ENCODE measurements around the gene B3GNT5. TPM values are rescaled to one million over a fixed set of nuclear protein-coding genes. Genes with fewer than 3 reads are reported as not detected.

The B3GNT5 gene
- total and polyA plus RNA-seq, 2 experiments from 2014 or later, result 4.9 to 6.4 TPM

DNA sequence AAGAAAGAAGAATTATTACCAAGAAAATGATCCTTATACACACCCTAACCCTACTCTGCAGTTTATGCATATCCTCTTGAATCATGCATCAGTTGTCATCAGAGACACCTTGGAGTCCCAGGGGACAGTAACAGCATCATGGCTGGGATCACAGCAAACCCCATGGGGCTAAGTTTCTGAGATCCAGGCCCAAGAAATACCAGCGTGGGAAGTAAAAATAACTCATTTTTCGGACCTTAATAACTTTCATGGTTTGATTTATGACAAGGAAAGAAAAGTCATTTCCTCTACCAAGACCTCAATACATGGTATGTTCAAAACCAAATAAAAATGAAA is 38.8 kb upstream of the B3GNT5 start:
- ATAC-seq, result no peak
- peaks cover 7% of the 10 kb centered on the region for H3K4me1 Mint-ChIP-seq
- no peaks in the 10 kb centered on the region for H4K20me1 ChIP-seq (replicated peaks; ENCODE audit: insufficient read depth)
- H3F3A ChIP-seq (replicated peaks; ENCODE audit: low read depth), result no peaks in the 10 kb centered on the region
- H2AFZ ChIP-seq, result no peak overlapping the region
- no peak overlapping the region for H3K27ac ChIP-seq (ENCODE audit: low read depth)
- no peaks in the 10 kb centered on the region for H3K36me3 Mint-ChIP-seq (ENCODE audit: low read depth)
- H3K27me3 ChIP-seq (ENCODE audit: insufficient read depth), result no peaks in the 10 kb centered on the region
- DNase-seq (ENCODE audit: low spot score), result no peak
- no peaks in the 10 kb centered on the region for H3K9me2 ChIP-seq (ENCODE audit: insufficient read depth)
- no peak overlapping the region for H3K27ac Mint-ChIP-seq
- H3K36me3 ChIP-seq (ENCODE audit: insufficient read depth), result no peaks in the 10 kb centered on the region
- no peak overlapping the region for H3K4me3 ChIP-seq
- no peaks in the 10 kb centered on the region for H3K79me2 ChIP-seq (replicated peaks; ENCODE audit: insufficient read depth)
- peaks cover 3% of the 10 kb centered on the region; the same call in 1 of the 3 replicates for H3K9me3 Mint-ChIP-seq
- H3K4me1 ChIP-seq (ENCODE audit: insufficient read depth), result no peaks in the 10 kb centered on the region; the same call in 1 of the 2 replicates
- H3K4me3 Mint-ChIP-seq, result no peak overlapping the region
- TF ChIP-seq POLR2AphosphoS5 (IDR thresholded peaks at IDR 0.05; ENCODE audit: low read depth) (no peak), STAT1 (IDR thresholded peaks at IDR 0.05; ENCODE audit: unreplicated experiment) (no peak), EZH2phosphoT487 (IDR thresholded peaks at IDR 0.05; ENCODE audit: unreplicated experiment) (no peak), ZNF331 (CRISPR knock-in tag; IDR thresholded peaks at IDR 0.05; ENCODE audit: low read depth) (no peak), EZH2 (IDR thresholded peaks at IDR 0.05; ENCODE audit: low read depth, unreplicated experiment) (no peak), ZNF114 (CRISPR knock-in tag; IDR thresholded peaks at IDR 0.05) (no peak), CREB1 (CRISPR knock-in tag; IDR thresholded peaks at IDR 0.05; ENCODE audit: low read depth) (no peak), JUNB (IDR thresholded peaks at IDR 0.05; ENCODE audit: unreplicated experiment) (no peak), NANOG (IDR thresholded peaks at IDR 0.05; ENCODE audit: borderline replicate concordance) (no peak)
- TF ChIP-seq, protein P1, sequence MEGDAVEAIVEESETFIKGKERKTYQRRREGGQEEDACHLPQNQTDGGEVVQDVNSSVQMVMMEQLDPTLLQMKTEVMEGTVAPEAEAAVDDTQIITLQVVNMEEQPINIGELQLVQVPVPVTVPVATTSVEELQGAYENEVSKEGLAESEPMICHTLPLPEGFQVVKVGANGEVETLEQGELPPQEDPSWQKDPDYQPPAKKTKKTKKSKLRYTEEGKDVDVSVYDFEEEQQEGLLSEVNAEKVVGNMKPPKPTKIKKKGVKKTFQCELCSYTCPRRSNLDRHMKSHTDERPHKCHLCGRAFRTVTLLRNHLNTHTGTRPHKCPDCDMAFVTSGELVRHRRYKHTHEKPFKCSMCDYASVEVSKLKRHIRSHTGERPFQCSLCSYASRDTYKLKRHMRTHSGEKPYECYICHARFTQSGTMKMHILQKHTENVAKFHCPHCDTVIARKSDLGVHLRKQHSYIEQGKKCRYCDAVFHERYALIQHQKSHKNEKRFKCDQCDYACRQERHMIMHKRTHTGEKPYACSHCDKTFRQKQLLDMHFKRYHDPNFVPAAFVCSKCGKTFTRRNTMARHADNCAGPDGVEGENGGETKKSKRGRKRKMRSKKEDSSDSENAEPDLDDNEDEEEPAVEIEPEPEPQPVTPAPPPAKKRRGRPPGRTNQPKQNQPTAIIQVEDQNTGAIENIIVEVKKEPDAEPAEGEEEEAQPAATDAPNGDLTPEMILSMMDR (conservative IDR thresholded peaks at IDR 0.05; ENCODE audit: low read depth in 2 of 2), result no peak
- TF ChIP-seq, protein P2, sequence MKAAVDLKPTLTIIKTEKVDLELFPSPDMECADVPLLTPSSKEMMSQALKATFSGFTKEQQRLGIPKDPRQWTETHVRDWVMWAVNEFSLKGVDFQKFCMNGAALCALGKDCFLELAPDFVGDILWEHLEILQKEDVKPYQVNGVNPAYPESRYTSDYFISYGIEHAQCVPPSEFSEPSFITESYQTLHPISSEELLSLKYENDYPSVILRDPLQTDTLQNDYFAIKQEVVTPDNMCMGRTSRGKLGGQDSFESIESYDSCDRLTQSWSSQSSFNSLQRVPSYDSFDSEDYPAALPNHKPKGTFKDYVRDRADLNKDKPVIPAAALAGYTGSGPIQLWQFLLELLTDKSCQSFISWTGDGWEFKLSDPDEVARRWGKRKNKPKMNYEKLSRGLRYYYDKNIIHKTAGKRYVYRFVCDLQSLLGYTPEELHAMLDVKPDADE (IDR thresholded peaks at IDR 0.05), result no peak
- TF ChIP-seq, protein P3, sequence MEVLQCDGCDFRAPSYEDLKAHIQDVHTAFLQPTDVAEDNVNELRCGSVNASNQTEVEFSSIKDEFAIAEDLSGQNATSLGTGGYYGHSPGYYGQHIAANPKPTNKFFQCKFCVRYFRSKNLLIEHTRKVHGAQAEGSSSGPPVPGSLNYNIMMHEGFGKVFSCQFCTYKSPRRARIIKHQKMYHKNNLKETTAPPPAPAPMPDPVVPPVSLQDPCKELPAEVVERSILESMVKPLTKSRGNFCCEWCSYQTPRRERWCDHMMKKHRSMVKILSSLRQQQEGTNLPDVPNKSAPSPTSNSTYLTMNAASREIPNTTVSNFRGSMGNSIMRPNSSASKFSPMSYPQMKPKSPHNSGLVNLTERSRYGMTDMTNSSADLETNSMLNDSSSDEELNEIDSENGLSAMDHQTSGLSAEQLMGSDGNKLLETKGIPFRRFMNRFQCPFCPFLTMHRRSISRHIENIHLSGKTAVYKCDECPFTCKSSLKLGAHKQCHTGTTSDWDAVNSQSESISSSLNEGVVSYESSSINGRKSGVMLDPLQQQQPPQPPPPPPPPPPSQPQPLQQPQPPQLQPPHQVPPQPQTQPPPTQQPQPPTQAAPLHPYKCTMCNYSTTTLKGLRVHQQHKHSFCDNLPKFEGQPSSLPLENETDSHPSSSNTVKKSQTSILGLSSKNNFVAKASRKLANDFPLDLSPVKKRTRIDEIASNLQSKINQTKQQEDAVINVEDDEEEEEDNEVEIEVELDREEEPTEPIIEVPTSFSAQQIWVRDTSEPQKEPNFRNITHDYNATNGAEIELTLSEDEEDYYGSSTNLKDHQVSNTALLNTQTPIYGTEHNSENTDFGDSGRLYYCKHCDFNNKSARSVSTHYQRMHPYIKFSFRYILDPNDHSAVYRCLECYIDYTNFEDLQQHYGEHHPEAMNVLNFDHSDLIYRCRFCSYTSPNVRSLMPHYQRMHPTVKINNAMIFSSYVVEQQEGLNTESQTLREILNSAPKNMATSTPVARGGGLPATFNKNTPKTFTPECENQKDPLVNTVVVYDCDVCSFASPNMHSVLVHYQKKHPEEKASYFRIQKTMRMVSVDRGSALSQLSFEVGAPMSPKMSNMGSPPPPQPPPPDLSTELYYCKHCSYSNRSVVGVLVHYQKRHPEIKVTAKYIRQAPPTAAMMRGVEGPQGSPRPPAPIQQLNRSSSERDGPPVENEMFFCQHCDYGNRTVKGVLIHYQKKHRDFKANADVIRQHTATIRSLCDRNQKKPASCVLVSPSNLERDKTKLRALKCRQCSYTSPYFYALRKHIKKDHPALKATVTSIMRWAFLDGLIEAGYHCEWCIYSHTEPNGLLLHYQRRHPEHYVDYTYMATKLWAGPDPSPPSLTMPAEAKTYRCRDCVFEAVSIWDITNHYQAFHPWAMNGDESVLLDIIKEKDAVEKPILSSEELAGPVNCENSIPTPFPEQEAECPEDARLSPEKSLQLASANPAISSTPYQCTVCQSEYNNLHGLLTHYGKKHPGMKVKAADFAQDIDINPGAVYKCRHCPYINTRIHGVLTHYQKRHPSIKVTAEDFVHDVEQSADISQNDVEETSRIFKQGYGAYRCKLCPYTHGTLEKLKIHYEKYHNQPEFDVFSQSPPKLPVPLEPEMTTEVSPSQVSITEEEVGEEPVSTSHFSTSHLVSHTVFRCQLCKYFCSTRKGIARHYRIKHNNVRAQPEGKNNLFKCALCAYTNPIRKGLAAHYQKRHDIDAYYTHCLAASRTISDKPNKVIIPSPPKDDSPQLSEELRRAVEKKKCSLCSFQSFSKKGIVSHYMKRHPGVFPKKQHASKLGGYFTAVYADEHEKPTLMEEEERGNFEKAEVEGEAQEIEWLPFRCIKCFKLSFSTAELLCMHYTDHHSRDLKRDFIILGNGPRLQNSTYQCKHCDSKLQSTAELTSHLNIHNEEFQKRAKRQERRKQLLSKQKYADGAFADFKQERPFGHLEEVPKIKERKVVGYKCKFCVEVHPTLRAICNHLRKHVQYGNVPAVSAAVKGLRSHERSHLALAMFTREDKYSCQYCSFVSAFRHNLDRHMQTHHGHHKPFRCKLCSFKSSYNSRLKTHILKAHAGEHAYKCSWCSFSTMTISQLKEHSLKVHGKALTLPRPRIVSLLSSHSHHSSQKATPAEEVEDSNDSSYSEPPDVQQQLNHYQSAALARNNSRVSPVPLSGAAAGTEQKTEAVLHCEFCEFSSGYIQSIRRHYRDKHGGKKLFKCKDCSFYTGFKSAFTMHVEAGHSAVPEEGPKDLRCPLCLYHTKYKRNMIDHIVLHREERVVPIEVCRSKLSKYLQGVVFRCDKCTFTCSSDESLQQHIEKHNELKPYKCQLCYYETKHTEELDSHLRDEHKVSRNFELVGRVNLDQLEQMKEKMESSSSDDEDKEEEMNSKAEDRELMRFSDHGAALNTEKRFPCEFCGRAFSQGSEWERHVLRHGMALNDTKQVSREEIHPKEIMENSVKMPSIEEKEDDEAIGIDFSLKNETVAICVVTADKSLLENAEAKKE (CRISPR knock-in tag; IDR thresholded peaks at IDR 0.05), result no peak
- TF ChIP-seq, protein P4, sequence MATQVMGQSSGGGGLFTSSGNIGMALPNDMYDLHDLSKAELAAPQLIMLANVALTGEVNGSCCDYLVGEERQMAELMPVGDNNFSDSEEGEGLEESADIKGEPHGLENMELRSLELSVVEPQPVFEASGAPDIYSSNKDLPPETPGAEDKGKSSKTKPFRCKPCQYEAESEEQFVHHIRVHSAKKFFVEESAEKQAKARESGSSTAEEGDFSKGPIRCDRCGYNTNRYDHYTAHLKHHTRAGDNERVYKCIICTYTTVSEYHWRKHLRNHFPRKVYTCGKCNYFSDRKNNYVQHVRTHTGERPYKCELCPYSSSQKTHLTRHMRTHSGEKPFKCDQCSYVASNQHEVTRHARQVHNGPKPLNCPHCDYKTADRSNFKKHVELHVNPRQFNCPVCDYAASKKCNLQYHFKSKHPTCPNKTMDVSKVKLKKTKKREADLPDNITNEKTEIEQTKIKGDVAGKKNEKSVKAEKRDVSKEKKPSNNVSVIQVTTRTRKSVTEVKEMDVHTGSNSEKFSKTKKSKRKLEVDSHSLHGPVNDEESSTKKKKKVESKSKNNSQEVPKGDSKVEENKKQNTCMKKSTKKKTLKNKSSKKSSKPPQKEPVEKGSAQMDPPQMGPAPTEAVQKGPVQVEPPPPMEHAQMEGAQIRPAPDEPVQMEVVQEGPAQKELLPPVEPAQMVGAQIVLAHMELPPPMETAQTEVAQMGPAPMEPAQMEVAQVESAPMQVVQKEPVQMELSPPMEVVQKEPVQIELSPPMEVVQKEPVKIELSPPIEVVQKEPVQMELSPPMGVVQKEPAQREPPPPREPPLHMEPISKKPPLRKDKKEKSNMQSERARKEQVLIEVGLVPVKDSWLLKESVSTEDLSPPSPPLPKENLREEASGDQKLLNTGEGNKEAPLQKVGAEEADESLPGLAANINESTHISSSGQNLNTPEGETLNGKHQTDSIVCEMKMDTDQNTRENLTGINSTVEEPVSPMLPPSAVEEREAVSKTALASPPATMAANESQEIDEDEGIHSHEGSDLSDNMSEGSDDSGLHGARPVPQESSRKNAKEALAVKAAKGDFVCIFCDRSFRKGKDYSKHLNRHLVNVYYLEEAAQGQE (IDR thresholded peaks at IDR 0.05; ENCODE audit: unreplicated experiment), result no peak
- H3K27me3 Mint-ChIP-seq (ENCODE audit: insufficient read depth, low read depth, poor library complexity), result peaks cover 4% of the 10 kb centered on the region
- no peak overlapping the region for H3K4me2 ChIP-seq
